Aortic smooth muscle cell (primary cell): ENCODE results near the gene CSKMT. TPM values are rescaled to one million over a fixed set of nuclear protein-coding genes. Genes with fewer than 3 reads are reported as not detected.

Source experiments
- total RNA-seq: library from RNA; depleted of rRNA; stranded (reverse); fragments of >200 nt; gene quantifications from 2 replicates; pipeline ENCODE4 v1.2.3, GENCODE V29; 2014

CSKMT gene, protein sequence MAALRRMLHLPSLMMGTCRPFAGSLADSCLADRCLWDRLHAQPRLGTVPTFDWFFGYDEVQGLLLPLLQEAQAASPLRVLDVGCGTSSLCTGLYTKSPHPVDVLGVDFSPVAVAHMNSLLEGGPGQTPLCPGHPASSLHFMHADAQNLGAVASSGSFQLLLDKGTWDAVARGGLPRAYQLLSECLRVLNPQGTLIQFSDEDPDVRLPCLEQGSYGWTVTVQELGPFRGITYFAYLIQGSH
- total RNA-seq = 4.9 and 9.1 TPM in 2 replicates

DNA sequence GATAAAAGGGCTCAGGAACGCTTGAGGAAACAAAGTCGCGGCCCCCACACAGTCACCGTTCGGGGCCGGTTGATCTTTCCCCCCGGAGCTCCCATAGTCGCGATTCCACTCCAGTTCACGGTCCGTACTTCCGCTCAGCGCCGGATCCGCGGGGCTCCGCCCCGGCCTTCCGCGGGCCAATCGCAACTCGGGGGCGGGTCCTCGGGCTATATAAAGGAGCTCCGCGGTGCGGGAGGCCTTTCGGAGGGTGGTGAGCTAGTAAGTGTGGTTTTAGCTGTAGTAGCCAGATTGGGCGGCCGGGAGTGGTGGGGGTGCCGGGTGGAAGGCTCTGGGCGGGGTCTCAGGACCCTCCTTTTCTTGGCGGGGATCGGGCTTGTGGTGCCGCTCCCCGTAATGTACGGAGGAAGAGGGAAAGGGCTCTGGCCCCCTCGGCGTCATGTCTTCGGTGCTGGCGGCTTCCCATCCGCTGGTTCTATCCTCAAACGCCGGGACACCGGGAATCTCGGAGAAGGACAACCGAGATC is at the start of gene CSKMT, which contains the start of gene C11orf98:
Gene CSKMT (plus strand): TSS at position 238 of the 524 bp plus-strand sequence. CDS start 568 bp downstream, outside the sequence.
Gene C11orf98 (minus strand): TSS at position 136 of the 524 bp plus-strand sequence. CDS start 41 bp downstream, at position 95.

GRCh38 chr11:62621567-62622470 is 43.3 kb upstream of the CSKMT start, which contains the start of gene B3GAT3:
Gene B3GAT3 (minus strand): TSS chr11:62621986. CDS start chr11:62621947, 39 bp downstream.

GRCh38 chr11:62645946-62646824 is 18.9 kb upstream of the CSKMT start, which contains the start of gene GANAB:
Gene GANAB (minus strand): TSS chr11:62646613. CDS start chr11:62646599, 14 bp downstream.

DNA sequence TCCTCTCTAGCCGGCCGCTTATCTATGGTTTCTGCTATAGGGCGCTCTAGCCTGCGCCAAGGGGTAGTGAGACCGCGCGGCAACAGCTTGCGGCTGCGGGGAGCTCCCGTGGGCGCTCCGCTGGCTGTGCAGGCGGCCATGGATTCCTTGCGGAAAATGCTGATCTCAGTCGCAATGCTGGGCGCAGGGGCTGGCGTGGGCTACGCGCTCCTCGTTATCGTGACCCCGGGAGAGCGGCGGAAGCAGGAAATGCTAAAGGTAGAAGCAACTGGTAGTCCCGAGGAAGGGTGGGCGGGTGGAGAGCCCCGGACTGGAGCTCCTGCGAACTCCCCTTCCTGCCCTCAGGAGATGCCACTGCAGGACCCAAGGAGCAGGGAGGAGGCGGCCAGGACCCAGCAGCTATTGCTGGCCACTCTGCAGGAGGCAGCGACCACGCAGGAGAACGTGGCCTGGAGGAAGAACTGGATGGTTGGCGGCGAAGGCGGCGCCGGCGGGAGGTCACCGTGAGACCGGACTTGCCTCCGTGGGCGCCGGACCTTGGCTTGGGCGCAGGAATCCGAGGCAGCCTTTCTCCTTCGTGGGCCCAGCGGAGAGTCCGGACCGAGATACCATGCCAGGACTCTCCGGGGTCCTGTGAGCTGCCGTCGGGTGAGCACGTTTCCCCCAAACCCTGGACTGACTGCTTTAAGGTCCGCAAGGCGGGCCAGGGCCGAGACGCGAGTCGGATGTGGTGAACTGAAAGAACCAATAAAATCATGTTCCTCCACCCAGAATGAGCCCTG is 6.7 kb downstream of the CSKMT start, which contains the start of the genes LBHD1 and UQCC3:
Gene LBHD1 (minus strand): TSS at position 660 of the 782 bp plus-strand sequence. CDS start 2,236 bp downstream, outside the sequence.
Gene UQCC3 (plus strand): TSS at position 66 of the 782 bp plus-strand sequence. CDS start 73 bp downstream, at position 139.

DNA sequence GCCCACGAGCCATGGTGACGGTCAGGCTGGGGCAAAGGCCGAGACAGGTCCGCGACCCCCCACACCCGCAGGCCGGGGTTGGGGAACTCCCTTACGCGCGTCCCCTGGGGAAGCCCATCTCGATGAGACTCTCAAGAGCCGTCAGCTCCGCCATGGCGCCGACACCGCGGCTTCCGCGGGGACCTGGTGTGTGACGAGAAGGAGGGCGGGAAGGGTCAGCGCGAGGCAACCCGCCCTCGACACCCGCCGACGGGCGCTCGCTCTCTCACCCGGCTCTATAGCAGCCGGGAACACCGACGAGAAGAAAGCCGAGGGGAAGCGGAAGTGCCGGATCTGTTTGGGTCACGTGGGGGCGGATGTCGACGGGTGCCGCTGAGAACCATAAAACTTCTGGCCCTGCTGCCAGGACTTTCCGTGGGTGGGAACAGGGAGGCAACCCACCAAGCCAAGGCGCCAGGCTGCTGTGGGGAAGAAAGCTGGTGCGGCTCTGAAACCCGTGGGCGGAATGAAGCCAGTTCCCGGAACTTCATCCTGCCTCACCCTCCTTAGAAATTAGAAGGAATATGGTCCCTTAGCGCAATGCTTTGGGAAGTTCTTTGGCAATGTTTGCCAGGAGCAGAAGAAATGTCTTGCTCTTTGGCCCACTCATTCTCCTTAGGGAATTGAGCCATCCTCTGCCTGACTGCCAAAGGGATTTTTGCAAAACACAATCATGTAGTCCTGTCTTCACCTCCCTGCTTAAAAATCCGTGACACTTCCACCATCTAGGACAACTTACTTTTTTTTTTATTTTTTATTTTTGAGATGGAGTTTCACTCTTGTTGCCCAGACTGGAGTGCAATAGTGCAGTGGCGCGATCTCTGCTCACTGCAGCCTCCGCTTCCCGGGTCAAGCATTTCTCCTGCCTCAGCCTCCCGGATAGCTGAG is 13.9 kb downstream of the CSKMT start, which contains the start of gene UBXN1:
Gene UBXN1 (minus strand): TSS at position 304 of the 927 bp plus-strand sequence. CDS start 150 bp downstream, at position 154.

GRCh38 chr11:62689421-62690183 is 24.5 kb downstream of the CSKMT start, which contains the start of gene LRRN4CL:
Gene LRRN4CL (minus strand): TSS chr11:62689530. CDS start chr11:62688508, 1,022 bp downstream.

DNA sequence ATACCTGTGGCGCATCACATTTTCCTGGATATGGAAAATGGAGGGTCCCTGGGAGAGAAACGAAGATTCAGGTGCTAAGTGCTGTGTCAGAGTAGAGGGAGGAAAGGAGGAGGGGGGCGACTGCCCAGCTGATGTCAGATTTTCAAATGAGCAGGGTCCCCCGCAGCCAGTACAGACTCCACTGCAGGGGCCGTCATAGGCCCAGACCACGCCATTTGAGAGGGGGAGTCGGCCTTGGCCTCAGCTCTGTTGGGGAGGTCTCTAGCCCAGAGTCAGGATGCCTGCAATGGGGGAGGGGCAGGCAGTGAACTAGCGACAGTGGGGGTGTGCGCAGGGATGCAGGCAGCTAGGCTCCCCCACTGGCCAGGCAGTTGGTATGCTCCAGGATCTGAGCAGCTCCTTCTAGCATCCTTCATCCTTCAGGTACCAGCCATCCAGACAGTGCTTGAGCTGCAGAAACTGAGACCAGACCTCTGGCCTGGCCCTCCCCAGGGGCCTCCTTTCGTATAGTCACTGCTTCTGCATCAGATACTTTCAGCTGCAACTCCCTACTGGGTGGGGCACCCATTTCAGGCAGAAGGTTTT is 42.3 kb downstream of the CSKMT start, which contains the start of the genes BSCL2 and GNG3:
Gene BSCL2 (minus strand): TSS at position 148 of the 585 bp plus-strand sequence. CDS start 229 bp downstream, outside the sequence.
Gene GNG3 (plus strand): TSS at position 400 of the 585 bp plus-strand sequence. CDS start 620 bp downstream, outside the sequence.

Other genes starting within 250 kb of the CSKMT start
- not detected in 2 replicates for gene SCGB1A1, start 246.3 kb upstream of the CSKMT start, total RNA-seq
- gene AHNAK, start 118.5 kb upstream of the CSKMT start, total RNA-seq = 643 and 750 TPM in 2 replicates
- 1,386 and 1,416 TPM in 2 replicates for gene EEF1G, start 91.4 kb upstream of the CSKMT start, total RNA-seq
- gene TUT1, start 73.8 kb upstream of the CSKMT start, total RNA-seq = 5.4 and 6.4 TPM in 2 replicates
- 102 and 120 TPM in 2 replicates for gene MTA2, start 63.4 kb upstream of the CSKMT start, total RNA-seq
- 20.9 and 25.7 TPM in 2 replicates for gene EML3, start 52.5 kb upstream of the CSKMT start, total RNA-seq
- 10.3 and 10.6 TPM in 2 replicates for gene ROM1, start 52.1 kb upstream of the CSKMT start, total RNA-seq
- 32.6 and 39.9 TPM in 2 replicates for gene B3GAT3, start 43.3 kb upstream of the CSKMT start, total RNA-seq
- 243 and 244 TPM in 2 replicates for gene GANAB, start 18.7 kb upstream of the CSKMT start, total RNA-seq
- gene INTS5, start 12.0 kb upstream of the CSKMT start, total RNA-seq = 16.8 and 22.2 TPM in 2 replicates
- 32.3 and 46.8 TPM in 2 replicates for gene C11orf98, start 102 bp upstream of the CSKMT start, total RNA-seq
- 11.9 and 15.1 TPM in 2 replicates for gene UQCC3, start 6.4 kb downstream of the CSKMT start, total RNA-seq
- 2.4 and 2.8 TPM in 2 replicates for gene LBHD1, start 7.0 kb downstream of the CSKMT start, total RNA-seq
- 134 and 158 TPM in 2 replicates for gene UBXN1, start 13.8 kb downstream of the CSKMT start, total RNA-seq
- 3.3 and 3.4 TPM in 2 replicates for gene LRRN4CL, start 24.2 kb downstream of the CSKMT start, total RNA-seq
- 57.1 and 67.2 TPM in 2 replicates for gene BSCL2, start 42.1 kb downstream of the CSKMT start, total RNA-seq
- gene GNG3, start 42.4 kb downstream of the CSKMT start, total RNA-seq = not detected in 2 replicates
- 12.6 and 14.9 TPM in 2 replicates for gene HNRNPUL2, start 62.1 kb downstream of the CSKMT start, total RNA-seq
- gene TTC9C, start 63.2 kb downstream of the CSKMT start, total RNA-seq = 28.5 and 31.1 TPM in 2 replicates
- 11.0 and 11.2 TPM in 2 replicates for gene ZBTB3, start 88.8 kb downstream of the CSKMT start, total RNA-seq
- gene POLR2G, start 96.3 kb downstream of the CSKMT start, total RNA-seq = 97.0 and 98.7 TPM in 2 replicates
- 16.2 and 17.6 TPM in 2 replicates for gene TAF6L, start 106.1 kb downstream of the CSKMT start, total RNA-seq
- gene TMEM179B, start 122.1 kb downstream of the CSKMT start, total RNA-seq = 24.3 and 24.4 TPM in 2 replicates
- gene TMEM223, start 126.7 kb downstream of the CSKMT start, total RNA-seq = 13.2 and 15.1 TPM in 2 replicates
- gene NXF1, start 140.1 kb downstream of the CSKMT start, total RNA-seq = 15.5 and 21.6 TPM in 2 replicates
- 41.7 and 42.4 TPM in 2 replicates for gene STX5, start 166.7 kb downstream of the CSKMT start, total RNA-seq
- not detected in 2 replicates for gene TEX54, start 167.5 kb downstream of the CSKMT start, total RNA-seq
- gene WDR74, start 174.3 kb downstream of the CSKMT start, total RNA-seq = 31.3 and 49.8 TPM in 2 replicates
- 175 and 242 TPM in 2 replicates for gene SLC3A2, start 215.6 kb downstream of the CSKMT start, total RNA-seq